GM12878 (cell line): Measurements from ENCODE around the gene KRTAP10-6.

Experiments used
- CEBPB ChIP-seq, 2 experiments: fragments of 150-350 bp in 1 of 2; IDR thresholded peaks; 2 replicates each; pipeline ENCODE4 v1.6.1; 2012 to 2014; ENCODE audit warnings: low read depth in 2 of 2, low read length in 2 of 2, borderline replicate concordance in 1 of 2, inconsistent platforms in 1 of 2
- CHD1 ChIP-seq: IDR thresholded peaks from 2 replicates; pipeline ENCODE4 v1.6.1; 2012; ENCODE audit warnings: low read depth, low read length, improper control_type of control experiment
- CTCF ChIP-seq, 3 experiments: IDR thresholded peaks in 2 of 3; conservative IDR thresholded peaks in 1 of 3; 2 replicates each; pipeline ENCODE4 v1.5.1; 2011; ENCODE audit warnings: low read depth in 3 of 3, low read length in 3 of 3, mild to moderate bottlenecking in 3 of 3, control low read depth in 2 of 3, moderate library complexity in 2 of 3, inconsistent platforms in 1 of 3, mixed read lengths in 1 of 3; ENCODE audit not compliant: control insufficient read depth in 2 of 3, insufficient read depth in 1 of 3; ENCODE audit errors: extremely low read depth in 1 of 3
- E2F4 ChIP-seq: IDR thresholded peaks from 2 replicates; pipeline ENCODE4 v1.6.1; 2012; ENCODE audit warnings: low read depth, low read length, improper control_type of control experiment
- EP300 ChIP-seq, 2 experiments: fragments of 150-350 bp in 1 of 2; IDR thresholded peaks; 2 replicates each; pipeline ENCODE4 v1.6.1; 2011 to 2012; ENCODE audit warnings: low read depth in 2 of 2, low read length in 2 of 2, borderline replicate concordance in 1 of 2, improper control_type of control experiment in 1 of 2, inconsistent platforms in 1 of 2; ENCODE audit not compliant: control insufficient read depth in 1 of 2
- FOXK2 ChIP-seq: fragments of 450-650 bp; IDR thresholded peaks from 2 replicates; pipeline ENCODE4 v1.6.1; 2017; ENCODE audit warnings: mild to moderate bottlenecking, moderate library complexity
- MLLT1 ChIP-seq: fragments of 450-650 bp; IDR thresholded peaks from 2 replicates; pipeline ENCODE4 v1.6.1; 2016; ENCODE audit warnings: mild to moderate bottlenecking
- POLR2AphosphoS2 ChIP-seq: IDR thresholded peaks from 2 replicates; pipeline ENCODE4 v1.6.1; 2011; ENCODE audit warnings: low read depth, mild to moderate bottlenecking, low read length, improper control_type of control experiment, moderate library complexity
- RAD21 ChIP-seq: IDR thresholded peaks from 2 replicates; pipeline ENCODE4 v1.6.1; 2011; ENCODE audit warnings: mild to moderate bottlenecking, low read depth, low read length, moderate library complexity; ENCODE audit not compliant: insufficient read depth
- REST ChIP-seq: IDR thresholded peaks from 2 replicates; pipeline ENCODE4 v1.6.1; 2012; ENCODE audit warnings: mild to moderate bottlenecking, low read depth, low read length
- ZBED1 ChIP-seq: IDR thresholded peaks from 2 replicates; pipeline ENCODE4 v1.6.1; 2016; ENCODE audit warnings: borderline replicate concordance
- ZBTB33 ChIP-seq: fragments of 450-650 bp; IDR thresholded peaks from 2 replicates; pipeline ENCODE4 v1.6.1; 2017; ENCODE audit warnings: mild to moderate bottlenecking

GRCh38 chr21:44594406-44594916 is 2.2 kb upstream of the KRTAP10-6 start:
- TF ChIP-seq FOXK2 = no peak
- TF ChIP-seq MLLT1 = no peak
- no peak for TF ChIP-seq ZBTB33
- TF ChIP-seq EP300 (IDR thresholded peaks at IDR 0.05; ENCODE audit: borderline replicate concordance in 1 of 2, control insufficient read depth in 1 of 2, low read depth in 2 of 2, low read length in 2 of 2) = no peak
- TF ChIP-seq CEBPB (IDR thresholded peaks at IDR 0.05; ENCODE audit: borderline replicate concordance in 1 of 2, low read depth in 2 of 2, low read length in 2 of 2) = no peak
- TF ChIP-seq E2F4 = no peak
- TF ChIP-seq CTCF (IDR thresholded peaks at IDR 0.05 in 2 of 3, conservative IDR thresholded peaks at IDR 0.05 in 1 of 3; ENCODE audit: control insufficient read depth in 2 of 3, extremely low read depth in 1 of 3, insufficient read depth in 1 of 3, low read depth in 3 of 3, low read length in 3 of 3) = no peak
- no peak for TF ChIP-seq REST
- TF ChIP-seq CHD1 = no peak
- TF ChIP-seq POLR2AphosphoS2 = no peak
- no peak for TF ChIP-seq ZBED1
- TF ChIP-seq RAD21 = no peak
